GM10266 (cell line): ENCODE measurements around the gene ZNF365.
"Not testable (repeated sequence)": the region's sequence is repeated elsewhere in the genome, so short reads cannot be mapped to it uniquely, and the experiment has no call there.

Experiments used
- DNase-seq: peaks from one replicate; pipeline ENCODE4 v3.0.0; 2012; ENCODE audit errors: extremely low spot score
- TF ChIP-seq, protein P1 (sequence below): IDR thresholded peaks from 2 replicates; pipeline ENCODE4 v1.5.1; 2012; ENCODE audit warnings: mild to moderate bottlenecking, low read depth; ENCODE audit not compliant: control insufficient read depth, insufficient read depth; ENCODE audit errors: missing control alignments

The ZNF365 gene

DNA sequence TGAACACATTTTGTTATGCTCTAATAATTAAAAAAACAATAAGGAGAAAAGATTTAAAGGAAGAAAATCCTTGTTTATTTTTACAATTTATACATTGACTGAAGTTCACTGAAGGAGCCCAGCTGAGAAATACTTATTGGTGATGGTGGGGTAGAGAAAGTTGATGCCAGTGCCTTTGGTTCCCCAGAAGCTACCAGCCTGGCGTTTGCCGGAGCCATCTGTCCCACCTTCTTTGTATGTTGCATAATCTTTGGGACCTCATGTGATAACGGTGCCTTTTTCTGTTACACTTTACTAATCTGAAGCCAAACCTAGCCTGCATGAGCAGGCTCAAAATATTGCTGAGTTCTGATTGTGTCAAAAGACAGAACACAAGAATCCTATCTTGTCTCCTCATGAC lies 22.7 kb downstream of the ZNF365 start:
- DNase-seq = no peak
- TF ChIP-seq, protein P1, sequence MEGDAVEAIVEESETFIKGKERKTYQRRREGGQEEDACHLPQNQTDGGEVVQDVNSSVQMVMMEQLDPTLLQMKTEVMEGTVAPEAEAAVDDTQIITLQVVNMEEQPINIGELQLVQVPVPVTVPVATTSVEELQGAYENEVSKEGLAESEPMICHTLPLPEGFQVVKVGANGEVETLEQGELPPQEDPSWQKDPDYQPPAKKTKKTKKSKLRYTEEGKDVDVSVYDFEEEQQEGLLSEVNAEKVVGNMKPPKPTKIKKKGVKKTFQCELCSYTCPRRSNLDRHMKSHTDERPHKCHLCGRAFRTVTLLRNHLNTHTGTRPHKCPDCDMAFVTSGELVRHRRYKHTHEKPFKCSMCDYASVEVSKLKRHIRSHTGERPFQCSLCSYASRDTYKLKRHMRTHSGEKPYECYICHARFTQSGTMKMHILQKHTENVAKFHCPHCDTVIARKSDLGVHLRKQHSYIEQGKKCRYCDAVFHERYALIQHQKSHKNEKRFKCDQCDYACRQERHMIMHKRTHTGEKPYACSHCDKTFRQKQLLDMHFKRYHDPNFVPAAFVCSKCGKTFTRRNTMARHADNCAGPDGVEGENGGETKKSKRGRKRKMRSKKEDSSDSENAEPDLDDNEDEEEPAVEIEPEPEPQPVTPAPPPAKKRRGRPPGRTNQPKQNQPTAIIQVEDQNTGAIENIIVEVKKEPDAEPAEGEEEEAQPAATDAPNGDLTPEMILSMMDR = no peak

GRCh38 chr10:62399211-62399610 lies 25.0 kb downstream of the ZNF365 start:
- DNase-seq = no peak
- TF ChIP-seq, protein P1 = no peak

DNA sequence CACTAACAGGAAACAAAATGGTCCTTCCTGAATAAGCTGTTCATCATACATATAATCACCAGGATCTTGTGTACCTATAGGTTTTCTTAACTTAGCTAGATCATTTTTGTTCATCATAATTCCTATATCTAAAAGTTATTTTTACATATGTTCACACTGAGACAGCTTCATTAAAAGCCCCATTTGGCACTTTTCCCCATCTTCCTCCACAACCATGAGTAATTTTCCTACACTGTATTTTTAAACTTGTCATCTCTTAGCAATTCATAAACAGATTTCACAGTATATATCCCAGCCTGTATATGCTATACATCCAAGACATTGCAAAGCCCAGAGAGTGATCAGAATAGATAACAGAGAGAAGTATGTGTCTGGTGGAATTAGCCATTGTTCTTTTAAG lies 28.3 kb downstream of the ZNF365 start:
- TF ChIP-seq, protein P1 = no peak
- DNase-seq = no peak

GRCh38 chr10:62410528-62410927 lies 36.4 kb downstream of the ZNF365 start:
- not testable (repeated sequence) for DNase-seq

- not testable (repeated sequence) for DNase-seq
Observed at GRCh38 chr10:62410934-62411333, 36.8 kb downstream of the ZNF365 start.

DNA sequence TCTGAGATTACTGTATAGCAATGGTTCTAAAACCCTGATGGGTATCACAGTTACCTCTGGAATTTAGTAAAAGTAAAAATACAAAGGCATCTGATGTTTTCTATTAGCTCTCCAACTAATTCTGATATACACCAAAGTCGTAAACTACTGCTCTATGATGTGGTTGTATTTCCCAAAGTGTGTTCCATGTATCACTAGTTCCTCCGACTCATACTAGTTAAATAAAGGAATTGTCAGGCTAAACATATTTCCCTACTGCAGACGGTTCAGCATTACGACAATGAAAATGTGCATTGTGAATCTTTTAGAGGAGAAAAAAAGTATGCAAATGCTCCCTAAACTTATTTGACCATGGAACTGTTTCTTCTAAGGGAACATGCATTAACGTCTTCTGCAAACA lies 38.9 kb downstream of the ZNF365 start:
- no peak for DNase-seq
- TF ChIP-seq, protein P1 = no peak

DNA sequence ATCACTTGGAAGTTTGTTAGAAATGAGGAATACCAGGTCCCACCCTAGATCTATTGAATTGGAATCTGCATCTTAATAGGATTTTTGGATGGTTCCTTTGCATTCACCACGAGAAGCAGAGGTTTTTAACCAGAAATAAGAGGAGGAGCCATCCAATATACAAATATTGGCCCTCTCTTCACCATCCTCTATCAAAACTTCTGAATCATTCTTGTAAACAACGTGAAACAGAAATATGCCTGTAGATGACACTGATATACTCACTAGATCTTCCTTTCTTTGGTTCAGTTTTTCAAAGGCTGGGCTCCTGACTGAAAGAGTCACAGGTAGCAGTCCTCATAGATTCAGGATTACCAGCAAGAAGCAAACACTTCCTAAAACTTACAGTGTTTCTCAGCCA lies 39.5 kb downstream of the ZNF365 start:
- DNase-seq = no peak
- TF ChIP-seq, protein P1 = no peak

DNA sequence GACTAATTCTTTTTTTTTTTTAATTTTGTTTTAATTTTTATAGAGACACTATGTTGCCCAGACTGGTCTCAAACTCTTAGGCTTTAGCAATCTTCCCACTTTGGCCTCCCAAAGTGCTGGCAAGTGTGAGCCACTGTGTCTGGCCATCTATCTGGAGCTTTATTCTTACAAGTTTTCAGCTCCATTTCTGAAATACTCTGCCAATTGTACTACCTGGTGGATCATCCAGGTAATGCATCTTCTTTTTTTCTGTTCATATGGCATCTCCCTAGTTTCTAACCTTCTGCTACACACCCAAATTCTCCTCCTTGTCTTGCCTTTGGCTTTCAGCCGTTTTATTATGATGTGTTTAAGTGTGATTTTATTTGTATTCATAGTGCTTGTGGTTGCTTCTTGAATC lies 40.2 kb downstream of the ZNF365 start:
- no peak for DNase-seq
- TF ChIP-seq, protein P1 = no peak
